Measurements from ENCODE around the gene NIPSNAP2.
"Not testable (repeated sequence)": the region's sequence is repeated elsewhere in the genome, so short reads cannot be mapped to it uniquely, and the experiment has no call there.

The NIPSNAP2 gene

GRCh38 chr7:55964261-55965099 lies at the start of gene NIPSNAP2:
Gene NIPSNAP2, plus strand, starts transcription at chr7:55964585. Its CDS starts 25 bp downstream, at chr7:55964610.
- DNase-seq (ENCODE audit: low spot score): peak; percentile 85

GRCh38 chr7:55917771-55918170 lies 46.6 kb upstream of the NIPSNAP2 start:
- DNase-seq (ENCODE audit: low spot score): no peak

GRCh38 chr7:55928006-55928767 lies 36.2 kb upstream of the NIPSNAP2 start:
- no peak for DNase-seq (ENCODE audit: low spot score)

GRCh38 chr7:55931421-55932151 lies 32.8 kb upstream of the NIPSNAP2 start:
- DNase-seq (ENCODE audit: low spot score): no peak

GRCh38 chr7:55939514-55940123 lies 24.8 kb upstream of the NIPSNAP2 start:
- DNase-seq (ENCODE audit: low spot score): no peak

GRCh38 chr7:55946545-55946944 lies 17.8 kb upstream of the NIPSNAP2 start:
- DNase-seq (ENCODE audit: low spot score): no peak

GRCh38 chr7:55951637-55952351 lies 12.6 kb upstream of the NIPSNAP2 start, which contains the start of gene MRPS17:
Gene MRPS17, plus strand, starts transcription at chr7:55951877. Its CDS starts 1,319 bp downstream, at chr7:55953196.
- peak; percentile 98 for DNase-seq (ENCODE audit: low spot score)

GRCh38 chr7:55952352-55952671 lies 12.1 kb upstream of the NIPSNAP2 start:
- not testable (repeated sequence) for DNase-seq (ENCODE audit: low spot score)

GRCh38 chr7:55953707-55954475 lies 10.5 kb upstream of the NIPSNAP2 start:
- no peak for DNase-seq (ENCODE audit: low spot score)

- DNase-seq (ENCODE audit: low spot score): no peak
Observed at GRCh38 chr7:55957190-55957589, 7.2 kb upstream of the NIPSNAP2 start.

- DNase-seq (ENCODE audit: low spot score): no peak
Observed at GRCh38 chr7:55962014-55962413, 2.4 kb upstream of the NIPSNAP2 start.

GRCh38 chr7:55963584-55964168 lies 709 bp upstream of the NIPSNAP2 start:
- DNase-seq (ENCODE audit: low spot score): no peak

- no peak for DNase-seq (ENCODE audit: low spot score)
Observed at GRCh38 chr7:55965100-55965470, 700 bp downstream of the NIPSNAP2 start.

- DNase-seq (ENCODE audit: low spot score): no peak
Observed at GRCh38 chr7:55965805-55966421, 1.5 kb downstream of the NIPSNAP2 start.

GRCh38 chr7:55966851-55967250 lies 2.5 kb downstream of the NIPSNAP2 start:
- DNase-seq (ENCODE audit: low spot score): no peak

GRCh38 chr7:55969391-55969790 lies 5.0 kb downstream of the NIPSNAP2 start:
- no peak for DNase-seq (ENCODE audit: low spot score)

- DNase-seq (ENCODE audit: low spot score): no peak
Observed at GRCh38 chr7:55970561-55970960, 6.2 kb downstream of the NIPSNAP2 start.

GRCh38 chr7:55970978-55971377 lies 6.6 kb downstream of the NIPSNAP2 start:
- DNase-seq (ENCODE audit: low spot score): no peak

GRCh38 chr7:55973747-55974250 lies 9.4 kb downstream of the NIPSNAP2 start:
- no peak for DNase-seq (ENCODE audit: low spot score)
